Measurements from ENCODE around the gene CDH9. TPM values are rescaled to one million over a fixed set of nuclear protein-coding genes. Genes with fewer than 3 reads are reported as not detected.

The CDH9 gene
- total and polyA plus RNA-seq, 9 of the 15 experiments (the other 6 are each of a cell fraction or from before 2014, with no cell fraction given) = not detected

GRCh38 chr5:26945901-26946300, 92.5 kb downstream of the CDH9 start:
- Histone ChIP-seq H3K4me3 (no peak overlapping the region), H3K36me3 (ENCODE audit: control insufficient read depth, insufficient read depth, low read length) (no peaks in the 10 kb centered on the region), H3K9me3 (replicated peaks; ENCODE audit: control insufficient read depth, insufficient read depth, low read depth, low read length) (no peaks in the 10 kb centered on the region), H3K27ac (ENCODE audit: extremely low read depth, low read depth, low read length) (no peak overlapping the region), H3K79me2 (ENCODE audit: control insufficient read depth, insufficient read depth, low read length) (no peaks in the 10 kb centered on the region), H4K20me1 (replicated peaks; ENCODE audit: control insufficient read depth, insufficient read depth, low read length) (no peaks in the 10 kb centered on the region), H3K9ac (ENCODE audit: insufficient read depth in 1 of 2, low read depth in 2 of 2, low read length in 2 of 2) (no peak overlapping the region), H3K4me2 (ENCODE audit: insufficient read depth, low read length) (no peak overlapping the region), H3K27me3 (ENCODE audit: control insufficient read depth in 2 of 2, insufficient read depth in 2 of 2, low read length in 2 of 2) (no peaks in the 10 kb centered on the region), H3K9me1 (ENCODE audit: control insufficient read depth, insufficient read depth, low read length) (no peaks in the 10 kb centered on the region), H2AFZ (ENCODE audit: low read depth, low read length) (no peak overlapping the region), H3K4me1 (replicated peaks in 1 of 2; ENCODE audit: control insufficient read depth in 2 of 2, insufficient read depth in 2 of 2, low read length in 2 of 2) (no peaks in the 10 kb centered on the region)
- DNase-seq (ENCODE audit: extremely low read depth in 1 of 4, low spot score in 3 of 4) = no peak
- ChIA-PET POLR2A (no interaction called here), CTCF (ENCODE audit: low intra/inter-chr PET ratio) (no interaction called here)
- no TSS peak for BruUV-seq (replicated peaks)
- in situ Hi-C loops (cut with MboI) (no loop called here), intact Hi-C loops (cut with micrococcal nuclease) (no loop called here)
- no peak for FAIRE-seq
- TF ChIP-seq CBFA2T2 (conservative IDR thresholded peaks at IDR 0.05) = no peak
- TF ChIP-seq NONO (IDR thresholded peaks at IDR 0.05; ENCODE audit: low read depth in 2 of 2, low read length in 1 of 2) = no peak
- TF ChIP-seq PTBP1 (IDR thresholded peaks at IDR 0.05; ENCODE audit: low read depth, low read length) = no peak
- no peak for ATAC-seq

GRCh38 chr5:26942481-26942880, 95.9 kb downstream of the CDH9 start:
- intact Hi-C loops (cut with micrococcal nuclease) (no loop called here), in situ Hi-C loops (cut with MboI) (no loop called here)
- Histone ChIP-seq H3K4me3 (no peak overlapping the region), H3K9ac (ENCODE audit: insufficient read depth in 1 of 2, low read depth in 2 of 2, low read length in 2 of 2) (no peak overlapping the region), H2AFZ (ENCODE audit: low read depth, low read length) (no peak overlapping the region), H3K79me2 (ENCODE audit: control insufficient read depth, insufficient read depth, low read length) (no peaks in the 10 kb centered on the region), H3K27me3 (ENCODE audit: control insufficient read depth in 2 of 2, insufficient read depth in 2 of 2, low read length in 2 of 2) (no peaks in the 10 kb centered on the region), H3K36me3 (ENCODE audit: control insufficient read depth, insufficient read depth, low read length) (no peaks in the 10 kb centered on the region), H4K20me1 (replicated peaks; ENCODE audit: control insufficient read depth, insufficient read depth, low read length) (no peaks in the 10 kb centered on the region), H3K9me3 (replicated peaks; ENCODE audit: control insufficient read depth, insufficient read depth, low read depth, low read length) (no peaks in the 10 kb centered on the region), H3K4me2 (ENCODE audit: insufficient read depth, low read length) (no peak overlapping the region), H3K4me1 (replicated peaks in 1 of 2; ENCODE audit: control insufficient read depth in 2 of 2, insufficient read depth in 2 of 2, low read length in 2 of 2) (no peaks in the 10 kb centered on the region), H3K9me1 (ENCODE audit: control insufficient read depth, insufficient read depth, low read length) (no peaks in the 10 kb centered on the region), H3K27ac (ENCODE audit: extremely low read depth, low read depth, low read length) (no peak overlapping the region)
- ChIA-PET POLR2A (no interaction called here), CTCF (ENCODE audit: low intra/inter-chr PET ratio) (no interaction called here)
- no peak for ATAC-seq
- no TSS peak for BruUV-seq (replicated peaks)
- TF ChIP-seq EP300 (IDR thresholded peaks at IDR 0.05; ENCODE audit: low read length) (no peak), ZC3H11A (IDR thresholded peaks at IDR 0.05; ENCODE audit: low read depth, low read length) (no peak), ZBTB49 (CRISPR knock-in tag; IDR thresholded peaks at IDR 0.05; ENCODE audit: borderline replicate concordance) (no peak), NR4A1 (CRISPR knock-in tag; IDR thresholded peaks at IDR 0.05) (no peak), NR4A1 (tag; IDR thresholded peaks at IDR 0.05) (no peak), ELF1 (tag; IDR thresholded peaks at IDR 0.05) (no peak)
- 0% methylated on average over 2 of the region's 2 CpGs for WGBS (ENCODE audit: insufficient coverage, low coverage, missing lambda C conversion rate)
- FAIRE-seq = no peak
- no peak for DNase-seq (ENCODE audit: extremely low read depth in 1 of 4, low spot score in 3 of 4)
